Measurements from ENCODE around the gene GNB2. TPM values are rescaled to one million over a fixed set of nuclear protein-coding genes. Genes with fewer than 3 reads are reported as not detected.

GNB2 gene
- total RNA-seq, 1 donor from 2014 or later: 208 TPM

- intact Hi-C loops (cut with DNase I): loop anchor here (10.0 kb wide), 1 partner anchor 149 kb away; the partner anchor contains the start of gene SLC12A9
- DNase-seq (peak; percentile 100), ATAC-seq (peak; percentile 97)
- no peak for TF ChIP-seq CTCF (IDR thresholded peaks at IDR 0.05)
- Histone ChIP-seq H3K4me3 (peak within 1 kb of the TSS; percentile 73), H3K27ac (peak within 1 kb of the TSS; percentile 91), H3K9me3 (no peaks in the 10 kb centered on the region), H3K36me3 (no peaks in the 10 kb centered on the region), H3K4me1 (peaks cover 14% of the 10 kb centered on the region), H3K27me3 (no peaks in the 10 kb centered on the region)
Measured at GRCh38 chr7:100705753-100706671, 32.5 kb downstream of the GNB2 start, which contains the start of gene POP7. Gene POP7 (plus strand): TSS chr7:100706121. CDS start chr7:100706831, 710 bp downstream.

GRCh38 chr7:100706672-100707311, 33.3 kb downstream of the GNB2 start:
- Histone ChIP-seq H3K27me3 (no peaks in the 10 kb centered on the region), H3K27ac (peak overlapping the region; percentile 91), H3K36me3 (no peaks in the 10 kb centered on the region), H3K9me3 (no peaks in the 10 kb centered on the region), H3K4me3 (peak overlapping the region; percentile 73), H3K4me1 (peaks cover 14% of the 10 kb centered on the region)
- intact Hi-C loops (cut with DNase I): loop anchor here (10.0 kb wide), 1 partner anchor 148 kb away; the partner anchor contains the start of gene SLC12A9
- ATAC-seq (no peak), DNase-seq (no peak)
- no peak for TF ChIP-seq CTCF (IDR thresholded peaks at IDR 0.05)

GRCh38 chr7:100708395-100708794, 34.9 kb downstream of the GNB2 start:
- no peak for TF ChIP-seq CTCF (IDR thresholded peaks at IDR 0.05)
- intact Hi-C loops (cut with DNase I): loop anchor here (10.0 kb wide), 1 partner anchor 146 kb away; the partner anchor contains the start of gene SLC12A9
- no peak overlapping the region for H3K4me3 ChIP-seq
- peaks cover 14% of the 10 kb centered on the region for H3K4me1 ChIP-seq
- H3K27me3 ChIP-seq: no peaks in the 10 kb centered on the region
- ATAC-seq: no peak
- H3K36me3 ChIP-seq: no peaks in the 10 kb centered on the region
- no peaks in the 10 kb centered on the region for H3K9me3 ChIP-seq
- H3K27ac ChIP-seq: no peak overlapping the region
- DNase-seq: no peak

- no peak overlapping the region for H3K4me3 ChIP-seq
- H3K4me1 ChIP-seq: peaks cover 9% of the 10 kb centered on the region
- ATAC-seq: no peak
- intact Hi-C loops (cut with DNase I): no loop called here
- no peak for TF ChIP-seq CTCF (IDR thresholded peaks at IDR 0.05)
- DNase-seq: no peak
- H3K27ac ChIP-seq: no peak overlapping the region
- H3K36me3 ChIP-seq: no peaks in the 10 kb centered on the region
- no peaks in the 10 kb centered on the region for H3K27me3 ChIP-seq
- no peaks in the 10 kb centered on the region for H3K9me3 ChIP-seq
Measured at GRCh38 chr7:100710452-100710851, 36.9 kb downstream of the GNB2 start.

GRCh38 chr7:100711369-100711768, 37.8 kb downstream of the GNB2 start:
- Histone ChIP-seq H3K27me3 (no peaks in the 10 kb centered on the region), H3K4me3 (no peak overlapping the region), H3K27ac (no peak overlapping the region), H3K36me3 (no peaks in the 10 kb centered on the region), H3K9me3 (no peaks in the 10 kb centered on the region), H3K4me1 (peaks cover 9% of the 10 kb centered on the region)
- no peak for TF ChIP-seq CTCF (IDR thresholded peaks at IDR 0.05)
- intact Hi-C loops (cut with DNase I): no loop called here
- ATAC-seq: no peak
- DNase-seq: no peak
